GM21619 (cell line): ENCODE results near the gene KCNAB2.

Experiments
- ATAC-seq: cut with Tn5 transposase; IDR thresholded peaks from one replicate; pipeline ENCODE4 v1.9.1; 2021; ENCODE audit not compliant: unreplicated experiment

The KCNAB2 gene

GRCh38 chr1:6144175-6144574 lies 98.5 kb downstream of the KCNAB2 start:
- ATAC-seq: no peak

GRCh38 chr1:6144647-6145395 lies 99.1 kb downstream of the KCNAB2 start:
- no peak for ATAC-seq

- ATAC-seq: no peak
These were observed 99.7 kb downstream of the KCNAB2 start for GRCh38 chr1:6145396-6145750.

- no peak for ATAC-seq
These were observed 100.2 kb downstream of the KCNAB2 start for GRCh38 chr1:6145864-6146410.

GRCh38 chr1:6148497-6149241 lies 103.0 kb downstream of the KCNAB2 start:
- ATAC-seq: no peak

GRCh38 chr1:6149597-6149996 lies 103.9 kb downstream of the KCNAB2 start:
- ATAC-seq: no peak

- ATAC-seq: no peak
These were observed 104.6 kb downstream of the KCNAB2 start for GRCh38 chr1:6150006-6150938.
